ENCODE measurements around the gene MRAP.

The MRAP gene

GRCh38 chr21:32350211-32350980 is 51.7 kb downstream of the MRAP start:
- no peak for DNase-seq

- DNase-seq, result no peak
These were observed 52.3 kb downstream of the MRAP start for GRCh38 chr21:32350981-32351380.

- DNase-seq, result no peak
These were observed 52.8 kb downstream of the MRAP start for GRCh38 chr21:32351428-32351827.

GRCh38 chr21:32352526-32352925 is 53.9 kb downstream of the MRAP start:
- no peak for DNase-seq

- DNase-seq, result no peak
These were observed 54.5 kb downstream of the MRAP start for GRCh38 chr21:32353002-32353711.

- no peak for DNase-seq
These were observed 58.3 kb downstream of the MRAP start for GRCh38 chr21:32356874-32357395.

GRCh38 chr21:32359719-32360260 is 61.1 kb downstream of the MRAP start:
- DNase-seq, result no peak

- no peak for DNase-seq
These were observed 61.8 kb downstream of the MRAP start for GRCh38 chr21:32360401-32360975.

All from fibroblast of skin of right biceps (primary cell).